ENCODE measurements around the gene PARD6G.

GRCh38 chr18:80250740-80251364, 3.5 kb upstream of the PARD6G start:
- TF ChIP-seq CTCF (IDR thresholded peaks at IDR 0.05), result no peak
- no peak for TF ChIP-seq POLR2AphosphoS5 (IDR thresholded peaks at IDR 0.05)
